GM13977 (cell line): ENCODE results near the gene USP28.
"Not testable (repeated sequence)": the region's sequence is repeated elsewhere in the genome, so short reads cannot be mapped to it uniquely, and the experiment has no call there.

ENCODE experiments used
- DNase-seq: peaks from one replicate; pipeline ENCODE4 v3.0.0; 2012; ENCODE audit warnings: low spot score
- CTCF ChIP-seq: IDR thresholded peaks from 2 replicates; pipeline ENCODE4 v1.5.1; 2012; ENCODE audit warnings: mild to moderate bottlenecking, control low read depth; ENCODE audit not compliant: insufficient read depth; ENCODE audit errors: extremely low read depth, missing control alignments
- in situ Hi-C: fragments of 300-500 bp; cut with MboI; formaldehyde crosslinking; loops from one replicate; pipeline ENCODE4 v1.12.0; 2022; ENCODE audit warnings: low sequenced_read_pairs, low pct_unique_long_range_greater_than_20kb, mixed read lengths, inconsistent platforms; ENCODE audit not compliant: unreplicated experiment

USP28 gene

GRCh38 chr11:113875234-113876073, at the start of gene USP28:
USP28 (minus strand) TSS chr11:113875572; CDS start chr11:113875501, 71 bp downstream.
- in situ Hi-C loops: loop anchor here (25.0 kb wide), 1 partner anchor 387 kb away; no protein-coding TSS in a partner anchor
- peak; percentile 25 for TF ChIP-seq CTCF
- peak; percentile 98 for DNase-seq

- in situ Hi-C loops: no loop called here
- no peak for DNase-seq
- TF ChIP-seq CTCF: no peak
These were observed 48.2 kb upstream of the USP28 start for GRCh38 chr11:113923572-113923971.

GRCh38 chr11:113911491-113911890, 36.1 kb upstream of the USP28 start:
- DNase-seq, in situ Hi-C loops: not testable (repeated sequence)

GRCh38 chr11:113908098-113908497, 32.7 kb upstream of the USP28 start:
- DNase-seq: no peak
- in situ Hi-C loops: no loop called here
- no peak for TF ChIP-seq CTCF

- in situ Hi-C loops: no loop called here
- DNase-seq: no peak
- TF ChIP-seq CTCF: no peak
These were observed 32.3 kb upstream of the USP28 start for GRCh38 chr11:113907681-113908080.

- TF ChIP-seq CTCF: no peak
- in situ Hi-C loops: no loop called here
- DNase-seq: no peak
These were observed 31.8 kb upstream of the USP28 start for GRCh38 chr11:113907152-113907551.

- in situ Hi-C loops: no loop called here
- no peak for DNase-seq
- TF ChIP-seq CTCF: no peak
These were observed 31.1 kb upstream of the USP28 start for GRCh38 chr11:113906516-113906915.
